BJ (cell line): Measurements from ENCODE around the gene LRRC25. TPM values are rescaled to one million over a fixed set of nuclear protein-coding genes. Genes with fewer than 3 reads are reported as not detected.

Experiments
- CTCF ChIA-PET: fragments of 350-600 bp; formaldehyde crosslinking; extraction: SDS; loops from one replicate; lab custom pipeline; 2021; ENCODE audit warnings: antibody characterized with exemption, inconsistent platforms; lab: Yijun Ruan, JAX
- POLR2A ChIA-PET: fragments of 300-600 bp; sonication (Branson Sonifier 250); formaldehyde crosslinking; extraction: SDS; loops from one replicate; lab custom pipeline; 2021; ENCODE audit warnings: antibody characterized with exemption; lab: Charles Lee
- DNase-seq: peaks from one replicate; pipeline ENCODE4 v3.0.0-alpha.2; 2011; ENCODE audit warnings: low read depth
- H3K27me3 ChIP-seq: 2 replicates; pipeline ENCODE4 v1.6.0; 2011; ENCODE audit warnings: low read length; ENCODE audit not compliant: control insufficient read depth, insufficient read depth
- H3K36me3 ChIP-seq: 2 replicates; pipeline ENCODE4 v1.5.1; 2011; ENCODE audit warnings: low read length; ENCODE audit not compliant: control insufficient read depth, insufficient read depth
- H3K4me3 ChIP-seq: 2 replicates; pipeline ENCODE4 v1.5.1; 2011; ENCODE audit warnings: low read depth, mild to moderate bottlenecking, control low read depth, low read length
- CTCF ChIP-seq: IDR thresholded peaks from 2 replicates; pipeline ENCODE4 v1.5.1; 2011; ENCODE audit warnings: low read depth, mild to moderate bottlenecking, control low read depth, inconsistent platforms, low read length, moderate library complexity; ENCODE audit not compliant: insufficient read depth
- polyA plus RNA-seq: library from polyadenylated mRNA; depleted of rRNA; stranded (reverse); fragments of >200 nt; gene quantifications from 2 replicates; pipeline ENCODE4 v1.2.3, GENCODE V29; 2011

LRRC25 gene
- polyA plus RNA-seq, 1 experiment = 0.06 TPM

- ChIA-PET CTCF (interaction anchor here (0.9 to 1.7 kb wide), 3 partner anchors 14 to 95 kb away, joined by 3 to 6 read pairs (median 3); no protein-coding TSS in a partner anchor), POLR2A (no interaction called here)
- TF ChIP-seq CTCF = no peak
- H3K27me3 ChIP-seq = no peaks in the 10 kb centered on the region
- no peaks in the 10 kb centered on the region for H3K36me3 ChIP-seq
- peak; percentile 92 for DNase-seq
- no peak overlapping the region for H3K4me3 ChIP-seq
Measured at GRCh38 chr19:18373892-18374629, 23.4 kb downstream of the LRRC25 start.

DNA sequence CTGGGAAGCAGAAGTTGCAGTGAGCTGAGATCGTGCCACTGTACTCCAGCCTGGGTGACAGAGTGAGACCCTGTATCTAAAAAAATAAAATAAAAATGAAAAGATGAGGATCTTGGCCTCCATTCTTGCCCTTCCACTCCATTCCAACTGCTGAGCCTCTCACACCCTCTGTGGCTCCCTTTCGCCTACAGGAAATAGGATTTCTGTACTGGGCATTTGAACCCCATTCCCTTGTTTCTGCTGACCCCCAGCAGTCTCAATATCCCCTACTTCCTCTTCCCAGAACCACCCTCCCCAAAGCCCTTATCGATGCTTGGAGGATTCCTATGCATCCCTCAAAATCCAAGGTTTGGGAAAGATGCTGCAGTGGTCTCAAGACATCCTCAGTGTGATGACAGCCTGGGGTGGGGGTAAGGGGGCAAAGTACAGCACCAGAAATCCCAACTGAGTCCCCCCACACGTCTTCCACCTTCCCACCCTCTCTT lies 24.0 kb downstream of the LRRC25 start:
- no peak overlapping the region for H3K4me3 ChIP-seq
- no peaks in the 10 kb centered on the region for H3K36me3 ChIP-seq
- no peak for DNase-seq
- TF ChIP-seq CTCF = no peak
- no peaks in the 10 kb centered on the region for H3K27me3 ChIP-seq
- POLR2A ChIA-PET = no interaction called here
- CTCF ChIA-PET = interaction anchor here (0.9 to 1.7 kb wide), 2 partner anchors 15 to 94 kb away, joined by 3 to 6 read pairs; no protein-coding TSS in a partner anchor

GRCh38 chr19:18368504-18369222 lies 28.8 kb downstream of the LRRC25 start:
- DNase-seq = no peak
- no peak for TF ChIP-seq CTCF
- H3K36me3 ChIP-seq = no peaks in the 10 kb centered on the region
- H3K27me3 ChIP-seq = no peaks in the 10 kb centered on the region
- no peak overlapping the region for H3K4me3 ChIP-seq
- POLR2A ChIA-PET = no interaction called here
- CTCF ChIA-PET = interaction anchor here (0.8 kb wide), 1 partner anchor 20 kb away, joined by 3 read pairs; no protein-coding TSS in a partner anchor

GRCh38 chr19:18366021-18366435 lies 31.4 kb downstream of the LRRC25 start:
- Histone ChIP-seq H3K4me3 (no peak overlapping the region), H3K27me3 (no peaks in the 10 kb centered on the region), H3K36me3 (peaks cover 3% of the 10 kb centered on the region; the same call in 1 of the 2 replicates)
- POLR2A ChIA-PET = no interaction called here
- no peak for TF ChIP-seq CTCF
- CTCF ChIA-PET = interaction anchor here (1.0 to 4.0 kb wide), 4 partner anchors 20 to 85 kb away, joined by 3 to 20 read pairs (median 9); partner anchors contain the start of gene GDF15
- DNase-seq = no peak
